ENCODE data around the gene TBC1D9. TPM values are rescaled to one million over a fixed set of nuclear protein-coding genes. Genes with fewer than 3 reads are reported as not detected.
A peak's percentile ranks its signal among the peaks of the same experiment; 100 is the strongest.

Gene TBC1D9
- total and polyA plus RNA-seq, 9 donors, result 14.6 to 26.9 (median 18.5) TPM

- no peaks in the 10 kb centered on the region for H3K9me3 ChIP-seq (replicated peaks; ENCODE audit: control insufficient read depth, low read depth, low read length)
- no peaks in the 10 kb centered on the region for H3K27me3 ChIP-seq (ENCODE audit: control insufficient read depth, insufficient read depth, low read length)
- H3K27ac ChIP-seq (ENCODE audit: low read length), result no peak overlapping the region
- DNase-seq, result no peak
- no peaks in the 10 kb centered on the region for H3K36me3 ChIP-seq (ENCODE audit: control insufficient read depth, insufficient read depth, low read length)
- H3K4me3 ChIP-seq (ENCODE audit: low read length), result no peak overlapping the region
- H3K4me1 ChIP-seq (ENCODE audit: control insufficient read depth, insufficient read depth, low read length), result peaks cover under 1% of the 10 kb centered on the region
- 70% methylated on average over 3 of the region's 11 CpGs for WGBS (ENCODE audit: insufficient coverage)
These were observed 45.1 kb downstream of the TBC1D9 start for GRCh38 chr4:140710908-140711622.

- Histone ChIP-seq H3K27ac (ENCODE audit: low read length) (no peak overlapping the region), H3K27me3 (ENCODE audit: control insufficient read depth, insufficient read depth, low read length) (no peaks in the 10 kb centered on the region), H3K4me3 (ENCODE audit: low read length) (no peak overlapping the region), H3K4me1 (ENCODE audit: control insufficient read depth, insufficient read depth, low read length) (peaks cover 3% of the 10 kb centered on the region), H3K36me3 (ENCODE audit: control insufficient read depth, insufficient read depth, low read length) (no peaks in the 10 kb centered on the region), H3K9me3 (replicated peaks; ENCODE audit: control insufficient read depth, low read depth, low read length) (no peaks in the 10 kb centered on the region)
- DNase-seq, result peak; percentile 17
- WGBS (ENCODE audit: insufficient coverage), result no CpG with 5 or more reads among the region's 1 CpG
These were observed 48.9 kb downstream of the TBC1D9 start for GRCh38 chr4:140707325-140707724.

DNA sequence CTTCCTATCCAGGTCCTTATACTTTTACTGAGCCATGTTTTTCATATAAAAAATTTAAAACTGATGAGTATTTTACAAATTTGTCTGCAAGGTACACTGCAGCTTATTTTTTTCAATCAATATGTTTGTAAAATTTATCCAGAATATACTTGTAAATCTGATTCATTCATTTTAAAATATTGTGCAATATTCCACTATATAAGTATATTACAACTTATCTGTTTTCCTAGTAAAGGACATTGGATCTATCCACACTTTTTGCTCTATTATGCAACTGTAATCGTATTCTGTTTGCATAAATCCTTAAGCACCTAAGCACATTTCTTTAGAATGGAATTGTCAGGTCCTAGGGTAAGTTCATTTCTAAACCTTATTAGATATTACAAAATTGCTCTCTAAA, 49.5 kb downstream of the TBC1D9 start:
- Histone ChIP-seq H3K9me3 (replicated peaks; ENCODE audit: control insufficient read depth, low read depth, low read length) (no peaks in the 10 kb centered on the region), H3K27me3 (ENCODE audit: control insufficient read depth, insufficient read depth, low read length) (no peaks in the 10 kb centered on the region), H3K4me1 (ENCODE audit: control insufficient read depth, insufficient read depth, low read length) (peaks cover 3% of the 10 kb centered on the region), H3K4me3 (ENCODE audit: low read length) (no peak overlapping the region), H3K27ac (ENCODE audit: low read length) (no peak overlapping the region), H3K36me3 (ENCODE audit: control insufficient read depth, insufficient read depth, low read length) (no peaks in the 10 kb centered on the region)
- WGBS (ENCODE audit: insufficient coverage), result no CpG with 5 or more reads among the region's 1 CpG
- DNase-seq, result no peak

DNA sequence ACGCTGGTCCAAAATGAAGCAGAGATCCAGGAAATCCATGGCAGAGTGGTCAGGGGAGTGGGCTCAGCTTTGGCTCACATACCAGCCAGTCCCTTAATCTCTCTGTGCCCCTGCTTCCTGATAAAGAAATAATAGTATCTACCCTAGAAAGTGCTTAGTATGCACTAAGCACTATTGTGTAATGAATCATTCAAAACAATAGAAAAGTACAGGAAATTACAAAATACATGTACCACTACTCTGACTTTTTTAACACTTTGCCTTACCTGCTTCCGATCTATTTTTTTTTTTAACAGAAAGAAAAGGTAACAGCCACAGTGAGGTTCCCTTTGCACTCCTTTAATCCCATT, 49.9 kb downstream of the TBC1D9 start:
- Histone ChIP-seq H3K9me3 (replicated peaks; ENCODE audit: control insufficient read depth, low read depth, low read length) (no peaks in the 10 kb centered on the region), H3K27ac (ENCODE audit: low read length) (no peak overlapping the region), H3K36me3 (ENCODE audit: control insufficient read depth, insufficient read depth, low read length) (no peaks in the 10 kb centered on the region), H3K4me3 (ENCODE audit: low read length) (no peak overlapping the region), H3K4me1 (ENCODE audit: control insufficient read depth, insufficient read depth, low read length) (peaks cover 3% of the 10 kb centered on the region), H3K27me3 (ENCODE audit: control insufficient read depth, insufficient read depth, low read length) (no peaks in the 10 kb centered on the region)
- no peak for DNase-seq
- WGBS (ENCODE audit: insufficient coverage), result 56% methylated on average over 2 of the region's 2 CpGs

GRCh38 chr4:140705625-140706275, 50.4 kb downstream of the TBC1D9 start:
- Histone ChIP-seq H3K4me1 (ENCODE audit: control insufficient read depth, insufficient read depth, low read length) (peaks cover 3% of the 10 kb centered on the region), H3K27ac (ENCODE audit: low read length) (no peak overlapping the region)
- 92% methylated on average over 5 of the region's 8 CpGs for WGBS (ENCODE audit: insufficient coverage)

GRCh38 chr4:140704964-140705363, 51.2 kb downstream of the TBC1D9 start:
- Histone ChIP-seq H3K4me1 (ENCODE audit: control insufficient read depth, insufficient read depth, low read length) (peaks cover 3% of the 10 kb centered on the region), H3K36me3 (ENCODE audit: control insufficient read depth, insufficient read depth, low read length) (peaks cover 3% of the 10 kb centered on the region), H3K27me3 (ENCODE audit: control insufficient read depth, insufficient read depth, low read length) (no peaks in the 10 kb centered on the region), H3K4me3 (ENCODE audit: low read length) (no peak overlapping the region), H3K9me3 (replicated peaks; ENCODE audit: control insufficient read depth, low read depth, low read length) (no peaks in the 10 kb centered on the region), H3K27ac (ENCODE audit: low read length) (no peak overlapping the region)
- WGBS (ENCODE audit: insufficient coverage), result 86% methylated on average over 2 of the region's 2 CpGs
- no peak for DNase-seq

More at GRCh38 chr4:140705625-140706275, 50.4 kb downstream of the TBC1D9 start:
- Histone ChIP-seq H3K4me3 (ENCODE audit: low read length) (no peak overlapping the region), H3K27me3 (ENCODE audit: control insufficient read depth, insufficient read depth, low read length) (no peaks in the 10 kb centered on the region), H3K9me3 (replicated peaks; ENCODE audit: control insufficient read depth, low read depth, low read length) (no peaks in the 10 kb centered on the region), H3K36me3 (ENCODE audit: control insufficient read depth, insufficient read depth, low read length) (peaks cover 3% of the 10 kb centered on the region)
- DNase-seq, result no peak

DNA sequence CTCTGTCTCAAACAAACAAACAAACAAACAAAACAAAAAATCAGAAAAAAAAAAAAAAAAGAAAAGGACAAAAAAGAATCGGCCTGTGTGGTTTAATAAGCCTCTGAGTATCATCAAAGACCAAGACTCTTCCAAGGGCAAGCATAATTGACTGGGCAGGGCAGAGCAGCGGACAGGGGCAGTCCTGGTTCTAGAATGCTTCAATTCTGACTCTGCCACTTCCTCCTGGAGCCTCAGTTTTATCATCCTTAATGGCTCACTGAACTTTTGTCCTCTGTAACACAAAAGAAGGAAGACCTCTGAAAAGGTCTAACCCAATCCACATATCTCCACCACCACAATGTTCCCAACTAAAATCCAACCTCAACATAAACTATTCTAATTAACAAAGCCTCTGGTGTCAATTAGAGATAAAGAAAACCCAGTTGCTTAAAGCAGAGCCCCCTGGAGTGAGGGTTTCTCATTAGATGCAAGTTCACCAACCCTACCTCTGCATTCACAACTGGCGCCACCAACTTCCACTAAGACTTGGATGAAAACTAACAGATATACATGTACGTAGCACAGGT, 51.7 kb downstream of the TBC1D9 start:
- H3K27ac ChIP-seq (ENCODE audit: low read length), result no peak overlapping the region
- no peaks in the 10 kb centered on the region for H3K27me3 ChIP-seq (ENCODE audit: control insufficient read depth, insufficient read depth, low read length)
- H3K4me3 ChIP-seq (ENCODE audit: low read length), result no peak overlapping the region
- 100% methylated on average over 1 of the region's 4 CpGs for WGBS (ENCODE audit: insufficient coverage)
- H3K36me3 ChIP-seq (ENCODE audit: control insufficient read depth, insufficient read depth, low read length), result peaks cover 3% of the 10 kb centered on the region
- peaks cover 3% of the 10 kb centered on the region for H3K4me1 ChIP-seq (ENCODE audit: control insufficient read depth, insufficient read depth, low read length)
- no peaks in the 10 kb centered on the region for H3K9me3 ChIP-seq (replicated peaks; ENCODE audit: control insufficient read depth, low read depth, low read length)
- no peak for DNase-seq

GRCh38 chr4:140703463-140703862, 52.7 kb downstream of the TBC1D9 start:
- Histone ChIP-seq H3K9me3 (replicated peaks; ENCODE audit: control insufficient read depth, low read depth, low read length) (no peaks in the 10 kb centered on the region), H3K4me3 (ENCODE audit: low read length) (no peak overlapping the region), H3K27me3 (ENCODE audit: control insufficient read depth, insufficient read depth, low read length) (no peaks in the 10 kb centered on the region), H3K36me3 (ENCODE audit: control insufficient read depth, insufficient read depth, low read length) (peaks cover 3% of the 10 kb centered on the region), H3K27ac (ENCODE audit: low read length) (no peak overlapping the region), H3K4me1 (ENCODE audit: control insufficient read depth, insufficient read depth, low read length) (peaks cover 3% of the 10 kb centered on the region)
- no peak for DNase-seq
- WGBS (ENCODE audit: insufficient coverage), result no CpG with 5 or more reads among the region's 2 CpGs

DNA sequence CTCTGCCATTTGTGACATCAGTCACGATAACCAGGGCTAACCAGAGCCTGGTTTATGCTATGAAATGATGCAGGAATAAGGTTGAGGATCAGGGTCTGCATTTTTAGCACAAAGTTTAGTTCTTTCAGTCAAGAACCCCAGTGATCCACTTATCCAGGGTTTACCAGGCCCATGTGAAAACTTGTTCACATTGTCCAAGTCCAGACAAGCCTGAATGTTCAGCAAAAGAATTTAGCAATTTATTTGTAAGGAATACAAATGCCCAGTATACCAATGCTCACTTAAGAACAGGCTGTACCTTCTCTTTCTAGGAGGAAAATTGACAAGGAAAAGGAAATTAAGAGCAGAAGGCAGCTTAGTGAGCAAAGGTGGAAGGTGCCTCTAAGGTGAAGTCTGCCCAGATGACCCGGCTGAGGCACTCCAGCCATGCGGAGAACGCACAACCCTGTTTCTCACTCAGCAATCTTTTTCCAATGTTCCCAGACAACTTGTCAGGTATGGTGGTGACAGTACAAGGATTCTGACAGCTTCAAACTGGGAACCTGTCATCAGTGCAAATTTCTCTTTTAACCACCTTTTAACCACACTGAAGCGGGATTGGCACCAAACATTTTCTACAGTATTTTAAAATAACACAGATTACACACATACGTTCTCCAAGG, 54.0 kb downstream of the TBC1D9 start:
- Histone ChIP-seq H3K4me1 (ENCODE audit: control insufficient read depth, insufficient read depth, low read length) (peaks cover 3% of the 10 kb centered on the region), H3K27me3 (ENCODE audit: control insufficient read depth, insufficient read depth, low read length) (no peaks in the 10 kb centered on the region)
- 100% methylated on average over 1 of the region's 6 CpGs for WGBS (ENCODE audit: insufficient coverage)

DNA sequence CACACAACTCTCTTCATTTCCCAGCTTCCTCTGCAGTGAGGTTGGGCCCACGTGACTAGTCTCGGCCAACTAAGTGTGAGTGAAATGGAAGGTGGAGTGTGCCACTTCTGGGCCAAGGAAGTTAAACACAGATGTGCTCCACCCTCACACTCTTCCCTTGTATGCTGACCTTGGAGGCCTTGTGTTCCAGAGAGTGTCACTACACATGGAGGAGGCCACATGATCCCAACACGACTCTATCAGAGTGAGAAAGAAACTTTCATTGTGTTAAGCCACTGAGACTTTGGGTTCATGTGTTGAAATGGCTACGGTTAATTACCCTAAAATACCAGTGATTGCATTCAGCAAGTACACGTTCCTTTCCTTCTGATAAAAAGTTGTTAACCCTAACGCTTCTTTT, 55.1 kb downstream of the TBC1D9 start:
- no peaks in the 10 kb centered on the region for H3K9me3 ChIP-seq (replicated peaks; ENCODE audit: control insufficient read depth, low read depth, low read length)
- no peak for DNase-seq
- no peaks in the 10 kb centered on the region for H3K27me3 ChIP-seq (ENCODE audit: control insufficient read depth, insufficient read depth, low read length)
- no peak overlapping the region for H3K27ac ChIP-seq (ENCODE audit: low read length)
- peaks cover 2% of the 10 kb centered on the region for H3K4me1 ChIP-seq (ENCODE audit: control insufficient read depth, insufficient read depth, low read length)
- H3K4me3 ChIP-seq (ENCODE audit: low read length), result no peak overlapping the region
- WGBS (ENCODE audit: insufficient coverage), result no CpG with 5 or more reads among the region's 6 CpGs
- H3K36me3 ChIP-seq (ENCODE audit: control insufficient read depth, insufficient read depth, low read length), result peaks cover 3% of the 10 kb centered on the region

More for the DNA sequence above, 54.0 kb downstream of the TBC1D9 start:
- no peak for DNase-seq
- H3K27ac ChIP-seq (ENCODE audit: low read length), result no peak overlapping the region
- H3K9me3 ChIP-seq (replicated peaks; ENCODE audit: control insufficient read depth, low read depth, low read length), result no peaks in the 10 kb centered on the region
- H3K4me3 ChIP-seq (ENCODE audit: low read length), result no peak overlapping the region
- H3K36me3 ChIP-seq (ENCODE audit: control insufficient read depth, insufficient read depth, low read length), result peaks cover 3% of the 10 kb centered on the region
